ENCODE results near the gene LRRC18. TPM values are rescaled to one million over a fixed set of nuclear protein-coding genes. Genes with fewer than 3 reads are reported as not detected.

LRRC18 gene
- total RNA-seq, 4 donors from 2014 or later: not detected

- no peaks in the 10 kb centered on the region for H3K4me1 ChIP-seq
These were observed 61.5 kb downstream of the LRRC18 start for GRCh38 chr10:48878091-48878490.

DNA sequence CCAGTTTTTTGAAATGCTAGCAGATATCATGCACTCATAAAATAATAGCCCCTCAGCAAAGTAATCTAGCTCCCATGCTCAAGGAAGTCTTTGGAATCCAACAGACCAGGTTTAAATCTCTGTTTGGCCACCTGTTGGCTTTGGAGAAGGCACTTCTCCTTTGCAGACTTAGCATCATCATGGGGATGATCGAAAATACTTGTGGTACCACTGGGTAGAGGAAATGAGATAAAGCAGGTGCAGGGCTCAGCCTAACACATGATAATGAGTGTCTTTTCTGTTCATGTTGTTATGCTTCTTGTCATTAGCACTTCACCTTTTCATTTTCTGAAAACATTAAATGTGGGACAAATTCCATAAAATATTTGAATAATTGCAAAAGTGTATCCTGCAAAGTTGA is 67.4 kb downstream of the LRRC18 start:
- H3K4me1 ChIP-seq: no peaks in the 10 kb centered on the region
- ATAC-seq: no peak
- H3K27me3 ChIP-seq: no peaks in the 10 kb centered on the region
- 90 to 100% methylated on average over 1 of the region's 1 CpG for WGBS, 2 donors (ENCODE audit: low coverage in 1 of 2)
- no peak overlapping the region for H3K4me3 ChIP-seq
- H3K27ac ChIP-seq: no peak overlapping the region
- TF ChIP-seq POLR2AphosphoS5 (IDR thresholded peaks at IDR 0.05) (no peak), POLR2A (IDR thresholded peaks at IDR 0.05) (no peak), EP300 (IDR thresholded peaks at IDR 0.05) (no peak)
- TF ChIP-seq, protein P1, sequence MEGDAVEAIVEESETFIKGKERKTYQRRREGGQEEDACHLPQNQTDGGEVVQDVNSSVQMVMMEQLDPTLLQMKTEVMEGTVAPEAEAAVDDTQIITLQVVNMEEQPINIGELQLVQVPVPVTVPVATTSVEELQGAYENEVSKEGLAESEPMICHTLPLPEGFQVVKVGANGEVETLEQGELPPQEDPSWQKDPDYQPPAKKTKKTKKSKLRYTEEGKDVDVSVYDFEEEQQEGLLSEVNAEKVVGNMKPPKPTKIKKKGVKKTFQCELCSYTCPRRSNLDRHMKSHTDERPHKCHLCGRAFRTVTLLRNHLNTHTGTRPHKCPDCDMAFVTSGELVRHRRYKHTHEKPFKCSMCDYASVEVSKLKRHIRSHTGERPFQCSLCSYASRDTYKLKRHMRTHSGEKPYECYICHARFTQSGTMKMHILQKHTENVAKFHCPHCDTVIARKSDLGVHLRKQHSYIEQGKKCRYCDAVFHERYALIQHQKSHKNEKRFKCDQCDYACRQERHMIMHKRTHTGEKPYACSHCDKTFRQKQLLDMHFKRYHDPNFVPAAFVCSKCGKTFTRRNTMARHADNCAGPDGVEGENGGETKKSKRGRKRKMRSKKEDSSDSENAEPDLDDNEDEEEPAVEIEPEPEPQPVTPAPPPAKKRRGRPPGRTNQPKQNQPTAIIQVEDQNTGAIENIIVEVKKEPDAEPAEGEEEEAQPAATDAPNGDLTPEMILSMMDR (IDR thresholded peaks at IDR 0.05): no peak
- no peaks in the 10 kb centered on the region for H3K36me3 ChIP-seq
- H3K9me3 ChIP-seq: no peaks in the 10 kb centered on the region

More at GRCh38 chr10:48878091-48878490, 61.5 kb downstream of the LRRC18 start:
- H3K9me3 ChIP-seq: no peaks in the 10 kb centered on the region
- no peaks in the 10 kb centered on the region for H3K36me3 ChIP-seq
- peaks cover 17% of the 10 kb centered on the region for H3K27me3 ChIP-seq
- H3K4me3 ChIP-seq: no peak overlapping the region
- TF ChIP-seq, protein P1 (IDR thresholded peaks at IDR 0.05): no peak
- TF ChIP-seq POLR2AphosphoS5 (IDR thresholded peaks at IDR 0.05): no peak
- no peak for TF ChIP-seq EP300 (IDR thresholded peaks at IDR 0.05)
- TF ChIP-seq POLR2A (IDR thresholded peaks at IDR 0.05): no peak
- 80 to 100% methylated on average over 1 to 2 of the region's 3 CpGs for WGBS, 2 donors (ENCODE audit: low coverage in 1 of 2)
- no peak overlapping the region for H3K27ac ChIP-seq
- ATAC-seq: no peak

Small RNA genes lying within 50 kb of the gene (small RNA-seq; reads per million reads assigned to genes)
- gene MIR4294: 0 reads per million in 4 donors

Other genes with a start within 250 kb of the LRRC18 start
- 10 to 100 TPM; 11.4 to 25.1 (median 21.9) TPM for gene VSTM4, start 175.7 kb upstream of the LRRC18 start, total RNA-seq
- not detected for gene FAM170B, start 194.2 kb upstream of the LRRC18 start, total RNA-seq
- 10 to 100 TPM; 12.4 to 65.8 (median 21.7) TPM for gene TMEM273, start 248.6 kb upstream of the LRRC18 start, total RNA-seq

Measured in gastroesophageal sphincter (tissue), 4 donors.